AG04449 (cell line): ENCODE results near the gene PREX1.

ENCODE experiments used
- CTCF ChIA-PET: fragments of 350-600 bp; formaldehyde crosslinking; extraction: SDS; loops from one replicate; lab custom pipeline; 2021; ENCODE audit warnings: antibody characterized with exemption; lab: Yijun Ruan, JAX
- POLR2A ChIA-PET: fragments of 400-600, 350-600 bp; formaldehyde crosslinking; extraction: SDS; loops from one replicate; lab custom pipeline; 2020; ENCODE audit warnings: antibody characterized with exemption, inconsistent platforms; lab: Yijun Ruan, JAX
- DNase-seq: peaks from one replicate; pipeline ENCODE4 v3.0.0-alpha.2; 2010; ENCODE audit warnings: low read depth, low spot score
- H3K4me3 ChIP-seq: 2 replicates; pipeline ENCODE4 v1.5.1; 2011; ENCODE audit warnings: low read depth, mild to moderate bottlenecking, control low read depth, low read length
- CTCF ChIP-seq: IDR thresholded peaks from one replicate; pipeline ENCODE4 v1.5.1; 2011; ENCODE audit warnings: mild to moderate bottlenecking, moderate library complexity, low read length, control low read depth, inconsistent platforms; ENCODE audit not compliant: insufficient read depth; ENCODE audit errors: missing control alignments

The PREX1 gene

GRCh38 chr20:48658198-48658476 is 169.7 kb downstream of the PREX1 start:
- CTCF ChIA-PET: interaction anchor here (0.6 to 12.6 kb wide), 51 partner anchors 10 to 996 kb away, joined by 3 to 534 read pairs (median 5); partner anchors contain the start of gene PREX1
- POLR2A ChIA-PET: no interaction called here
- H3K4me3 ChIP-seq: no peak overlapping the region
- no peak for TF ChIP-seq CTCF
- no peak for DNase-seq

GRCh38 chr20:48657426-48658197 is 170.2 kb downstream of the PREX1 start:
- peak; percentile 19 for DNase-seq
- ChIA-PET CTCF (interaction anchor here (0.6 to 12.6 kb wide), 70 partner anchors 10 to 996 kb away, joined by 3 to 534 read pairs (median 4); partner anchors contain the start of gene PREX1), POLR2A (no interaction called here)
- TF ChIP-seq CTCF: peak; percentile 87
- H3K4me3 ChIP-seq: no peak overlapping the region

- TF ChIP-seq CTCF: no peak
- DNase-seq: no peak
- H3K4me3 ChIP-seq: no peak overlapping the region
- POLR2A ChIA-PET: no interaction called here
- CTCF ChIA-PET: interaction anchor here (0.7 to 12.6 kb wide), 39 partner anchors 9 to 995 kb away, joined by 3 to 534 read pairs (median 7); no protein-coding TSS in a partner anchor
Measured at GRCh38 chr20:48656661-48657211, 171.1 kb downstream of the PREX1 start.

- no peak overlapping the region for H3K4me3 ChIP-seq
- no peak for DNase-seq
- TF ChIP-seq CTCF: no peak
- ChIA-PET CTCF (interaction anchor here (1.0 to 12.6 kb wide), 13 partner anchors 8 to 260 kb away, joined by 3 to 534 read pairs (median 18); no protein-coding TSS in a partner anchor), POLR2A (no interaction called here)
Measured at GRCh38 chr20:48656137-48656536, 171.7 kb downstream of the PREX1 start.

- POLR2A ChIA-PET: no interaction called here
- no peak for DNase-seq
- H3K4me3 ChIP-seq: no peak overlapping the region
- no peak for TF ChIP-seq CTCF
- CTCF ChIA-PET: interaction anchor here (2.2 to 12.6 kb wide), 2 partner anchors 32 to 254 kb away, joined by 6 to 534 read pairs; no protein-coding TSS in a partner anchor
Measured at GRCh38 chr20:48653706-48654051, 174.1 kb downstream of the PREX1 start.
